T-helper 2 cell (primary cell): Measurements from ENCODE around the gene FGF11.
"Not testable (repeated sequence)": the region's sequence is repeated elsewhere in the genome, so short reads cannot be mapped to it uniquely, and the experiment has no call there.

ENCODE experiments used
- DNase-seq, 5 experiments: peaks; one replicate each; pipeline versions ENCODE4 v3.0.0 to v3.0.0-alpha.2; 2012 to 2022

FGF11 gene

DNA sequence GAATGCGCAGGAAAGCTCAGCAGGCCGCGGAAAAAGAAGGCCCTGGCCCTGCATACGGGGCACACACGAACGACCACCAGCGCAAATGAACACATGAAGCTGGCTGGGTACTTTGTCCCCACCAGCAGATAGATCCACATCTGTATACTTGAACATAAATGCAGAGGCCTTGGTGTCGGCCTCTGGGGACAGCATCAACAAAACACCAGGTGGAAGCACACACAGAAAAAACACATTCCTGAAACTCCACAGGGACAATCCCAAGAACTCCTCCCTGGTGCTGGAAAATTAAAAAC lies 40.7 kb downstream of the FGF11 start:
- DNase-seq, result no peak

GRCh38 chr17:7481275-7481674 lies 42.0 kb downstream of the FGF11 start, which contains the start of gene SLC35G6:
SLC35G6 (plus strand) TSS chr17:7481446; CDS start chr17:7481517, 71 bp downstream.
- DNase-seq, result not testable (repeated sequence)

DNA sequence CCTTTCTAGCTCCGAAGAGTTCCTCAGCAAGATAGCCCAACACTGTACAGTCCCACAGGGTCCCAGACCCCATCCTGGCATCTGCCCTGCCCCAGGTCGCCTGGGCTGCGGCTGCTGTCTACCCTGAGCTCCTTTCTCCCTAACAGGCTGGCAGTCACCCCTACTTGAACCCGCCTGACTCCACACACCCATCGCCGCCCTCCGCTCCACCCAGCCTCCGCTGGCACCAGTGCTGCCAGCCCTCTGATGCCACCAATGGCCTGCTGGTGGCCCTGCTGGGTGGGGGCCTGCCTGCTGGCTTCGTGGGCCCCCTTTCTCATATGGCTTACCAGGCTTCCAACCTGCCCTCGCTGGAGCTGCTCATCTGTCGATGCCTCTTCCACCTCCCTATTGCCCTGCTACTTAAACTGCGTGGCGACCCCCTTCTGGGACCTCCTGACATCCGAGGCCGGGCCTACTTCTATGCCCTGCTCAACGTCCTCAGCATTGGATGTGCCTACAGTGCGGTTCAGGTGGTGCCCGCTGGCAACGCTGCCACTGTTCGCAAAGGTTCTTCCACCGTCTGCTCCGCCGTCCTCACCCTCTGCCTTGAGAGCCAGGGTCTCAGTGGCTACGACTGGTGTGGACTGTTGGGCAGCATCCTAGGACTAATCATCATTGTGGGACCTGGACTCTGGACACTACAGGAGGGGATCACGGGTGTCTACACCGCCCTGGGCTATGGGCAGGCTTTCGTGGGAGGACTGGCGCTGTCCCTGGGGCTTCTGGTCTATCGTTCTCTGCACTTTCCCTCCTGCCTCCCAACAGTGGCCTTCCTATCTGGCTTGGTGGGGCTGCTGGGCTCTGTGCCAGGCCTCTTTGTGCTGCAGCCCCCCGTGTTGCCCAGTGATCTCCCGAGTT lies 42.8 kb downstream of the FGF11 start:
- DNase-seq, result not testable (repeated sequence)

- not testable (repeated sequence) for DNase-seq
These were observed 43.4 kb downstream of the FGF11 start for GRCh38 chr17:7482742-7483088.

DNA sequence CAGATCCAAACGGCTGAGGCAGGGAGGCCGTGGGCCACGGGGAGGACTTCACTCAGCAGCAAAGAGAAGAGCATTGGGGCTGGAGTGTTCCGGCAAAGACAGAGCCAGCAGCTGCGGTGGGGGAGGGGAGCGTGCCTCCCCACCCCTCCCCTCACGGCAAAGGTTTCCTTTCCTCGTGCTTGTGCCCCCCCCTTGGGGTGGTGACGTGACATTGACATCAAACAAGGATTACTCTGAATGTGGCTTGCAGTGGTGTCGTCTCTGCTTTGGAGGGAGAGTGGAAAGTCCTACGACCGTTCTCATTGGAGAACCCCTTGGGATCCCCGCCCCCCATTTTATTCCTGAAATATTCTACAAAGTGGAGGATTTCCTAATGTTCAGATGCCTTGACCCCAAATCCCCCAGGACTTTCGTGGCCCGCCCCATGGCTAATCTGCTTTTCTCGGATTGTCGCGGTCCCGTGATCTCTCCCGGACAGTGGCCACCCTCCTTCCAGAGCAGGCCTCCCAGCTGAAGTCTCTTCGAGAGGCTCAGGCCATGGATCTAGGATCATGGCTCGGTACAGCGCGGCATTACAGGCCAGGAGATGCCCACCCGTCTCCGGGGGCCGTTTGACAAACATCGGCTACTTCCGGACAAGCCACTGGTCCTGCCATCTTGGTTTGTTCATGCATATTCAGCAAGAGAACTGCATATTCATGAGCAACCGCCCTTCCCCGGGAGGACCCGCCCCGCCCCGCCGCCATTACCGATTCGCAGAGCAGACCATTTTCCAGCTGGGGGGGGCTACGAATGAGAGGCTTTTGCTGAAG lies 44.1 kb downstream of the FGF11 start:
- peak; percentile 85 to 97 (median 92) for DNase-seq

DNA sequence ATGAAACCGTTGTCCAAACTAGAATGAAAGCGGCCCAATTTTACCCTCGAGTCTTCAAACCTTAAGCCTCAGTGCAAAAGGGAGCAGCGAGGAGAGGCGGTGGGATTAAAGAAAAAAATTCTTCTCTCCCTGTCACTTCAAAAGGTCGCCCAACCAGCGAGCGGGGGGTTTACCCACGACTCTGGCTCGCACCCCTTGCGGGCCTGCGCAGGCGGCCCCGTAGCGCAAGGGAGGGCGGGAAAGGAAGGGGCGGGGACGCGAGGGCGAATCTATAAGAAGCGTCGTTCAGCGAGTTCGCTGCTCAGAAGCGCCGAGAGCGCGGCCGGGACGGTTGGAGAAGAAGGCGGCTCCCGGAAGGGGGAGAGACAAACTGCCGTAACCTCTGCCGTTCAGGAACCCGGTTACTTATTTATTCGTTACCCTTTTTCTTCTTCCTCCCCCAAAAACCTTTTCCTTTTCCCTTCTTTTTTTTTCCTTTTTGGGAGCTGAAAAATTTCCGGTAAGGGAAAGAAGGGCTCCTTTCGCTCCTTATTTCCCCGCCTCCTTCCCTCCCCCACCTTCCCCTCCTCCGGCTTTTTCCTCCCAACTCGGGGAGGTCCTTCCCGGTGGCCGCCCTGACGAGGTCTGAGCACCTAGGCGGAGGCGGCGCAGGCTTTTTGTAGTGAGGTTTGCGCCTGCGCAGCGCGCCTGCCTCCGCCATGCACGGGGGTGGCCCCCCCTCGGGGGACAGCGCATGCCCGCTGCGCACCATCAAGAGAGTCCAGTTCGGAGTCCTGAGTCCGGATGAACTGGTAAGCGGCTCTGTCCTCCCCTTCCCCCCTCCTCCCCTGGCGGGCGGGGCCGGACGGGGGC lies 45.0 kb downstream of the FGF11 start, which contains the start of gene POLR2A:
Gene POLR2A, plus strand, starts transcription at position 300 of the 852 bp plus-strand sequence.
- peak; percentile 96 to 97 (median 97) for DNase-seq

- DNase-seq, result no peak
These were observed 45.6 kb downstream of the FGF11 start for GRCh38 chr17:7484919-7485377.

- DNase-seq, result peak in 1 of 5 experiments; percentile 29
These were observed 46.9 kb downstream of the FGF11 start for GRCh38 chr17:7486181-7486580.

DNA sequence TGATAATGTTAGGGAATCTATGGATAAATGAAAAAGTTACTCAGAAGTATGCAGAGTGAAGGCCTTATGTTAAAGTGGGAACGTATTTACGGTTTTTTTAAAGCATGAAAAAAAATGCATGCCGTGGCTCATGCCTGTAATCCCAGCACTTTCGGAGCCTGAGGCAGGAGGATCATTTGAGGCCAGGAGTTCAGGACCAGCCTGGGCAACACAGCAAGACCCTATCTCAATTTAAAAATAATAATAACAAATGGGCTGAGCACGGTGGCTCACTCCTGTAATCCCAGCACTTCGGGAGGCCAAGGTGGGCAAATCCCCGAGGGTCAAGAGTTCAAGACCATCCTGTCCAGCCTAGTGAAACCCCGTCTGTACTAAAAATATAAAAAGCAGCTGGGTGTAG lies 50.8 kb downstream of the FGF11 start:
- no peak for DNase-seq

GRCh38 chr17:7491583-7491982 lies 52.3 kb downstream of the FGF11 start:
- DNase-seq, result no peak

- no peak for DNase-seq
These were observed 54.6 kb downstream of the FGF11 start for GRCh38 chr17:7493941-7494340.
